GM12891 (cell line): ENCODE results near the gene SLC22A12.

ENCODE experiments used
- POLR2AphosphoS5 ChIP-seq: IDR thresholded peaks from 2 replicates; pipeline ENCODE4 v1.6.1; 2011; ENCODE audit warnings: low read depth, low read length, control low read depth
- TAF1 ChIP-seq: IDR thresholded peaks from 2 replicates; pipeline ENCODE4 v1.6.1; 2011; ENCODE audit warnings: low read depth, low read length, control low read depth

DNA sequence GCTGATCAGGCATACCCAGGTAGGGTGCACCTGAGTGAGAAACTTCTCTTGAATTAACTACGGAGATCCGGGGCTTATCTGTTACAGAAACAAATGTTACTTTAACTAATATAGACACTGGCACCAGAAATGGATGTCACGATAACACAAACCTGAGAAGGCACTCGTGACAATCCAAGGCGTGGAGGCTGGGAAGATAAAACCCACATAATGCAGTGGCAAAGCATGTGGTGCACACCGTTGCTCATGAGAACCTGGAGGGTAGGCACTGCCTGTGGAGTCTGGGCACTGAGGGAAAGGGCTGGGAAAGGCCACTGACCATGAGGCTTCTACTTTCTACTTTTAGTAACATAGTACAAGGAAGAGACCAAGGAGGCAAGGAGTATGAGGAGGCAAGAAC is 22.6 kb downstream of the SLC22A12 start:
- TF ChIP-seq POLR2AphosphoS5 (no peak), TAF1 (no peak)
